GM10266 (cell line): Measurements from ENCODE around the gene TPGS1.

Experiments used
- DNase-seq: peaks from one replicate; pipeline ENCODE4 v3.0.0; 2012; ENCODE audit errors: extremely low spot score
- CTCF ChIP-seq: IDR thresholded peaks from 2 replicates; pipeline ENCODE4 v1.5.1; 2012; ENCODE audit warnings: mild to moderate bottlenecking, low read depth; ENCODE audit not compliant: control insufficient read depth, insufficient read depth; ENCODE audit errors: missing control alignments

TPGS1 gene

DNA sequence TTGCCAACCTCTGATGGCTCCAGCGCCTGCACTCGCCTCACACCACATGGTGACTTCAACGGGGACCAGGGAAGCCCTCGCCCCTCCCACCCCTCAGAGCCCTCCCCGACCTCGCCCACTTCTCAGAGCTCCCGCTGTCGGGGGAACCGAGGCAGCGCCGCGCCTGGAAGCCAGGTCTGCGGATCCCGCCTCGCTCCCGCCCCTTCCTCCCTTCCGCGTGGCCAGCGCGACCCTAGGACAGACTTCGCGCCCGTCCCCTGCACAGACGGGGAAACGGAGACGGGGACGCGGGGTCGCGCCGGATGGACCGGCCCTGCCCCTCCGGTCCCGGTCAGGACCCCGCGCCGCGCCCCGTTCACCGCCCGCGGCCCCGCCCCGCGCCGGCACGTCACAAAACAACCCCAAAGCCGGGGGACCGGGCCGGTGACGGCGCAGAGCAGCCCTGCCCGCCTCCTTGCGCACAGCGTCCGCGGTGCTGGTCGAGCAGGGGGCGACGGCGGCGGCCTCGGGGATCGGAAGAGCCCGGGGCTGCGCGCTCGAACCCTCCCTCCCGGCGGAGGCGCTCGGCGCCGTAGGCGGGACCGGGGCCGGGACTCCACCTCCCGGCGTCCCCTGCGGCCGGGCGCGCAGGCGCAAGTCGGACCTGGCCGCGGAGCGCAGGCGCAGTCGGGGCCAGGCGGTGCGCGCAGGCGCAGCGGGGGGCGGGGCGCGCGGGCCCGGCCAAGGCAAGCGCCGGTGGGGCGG, 23.9 kb downstream of the TPGS1 start:
- peak; percentile 100 for DNase-seq

DNA sequence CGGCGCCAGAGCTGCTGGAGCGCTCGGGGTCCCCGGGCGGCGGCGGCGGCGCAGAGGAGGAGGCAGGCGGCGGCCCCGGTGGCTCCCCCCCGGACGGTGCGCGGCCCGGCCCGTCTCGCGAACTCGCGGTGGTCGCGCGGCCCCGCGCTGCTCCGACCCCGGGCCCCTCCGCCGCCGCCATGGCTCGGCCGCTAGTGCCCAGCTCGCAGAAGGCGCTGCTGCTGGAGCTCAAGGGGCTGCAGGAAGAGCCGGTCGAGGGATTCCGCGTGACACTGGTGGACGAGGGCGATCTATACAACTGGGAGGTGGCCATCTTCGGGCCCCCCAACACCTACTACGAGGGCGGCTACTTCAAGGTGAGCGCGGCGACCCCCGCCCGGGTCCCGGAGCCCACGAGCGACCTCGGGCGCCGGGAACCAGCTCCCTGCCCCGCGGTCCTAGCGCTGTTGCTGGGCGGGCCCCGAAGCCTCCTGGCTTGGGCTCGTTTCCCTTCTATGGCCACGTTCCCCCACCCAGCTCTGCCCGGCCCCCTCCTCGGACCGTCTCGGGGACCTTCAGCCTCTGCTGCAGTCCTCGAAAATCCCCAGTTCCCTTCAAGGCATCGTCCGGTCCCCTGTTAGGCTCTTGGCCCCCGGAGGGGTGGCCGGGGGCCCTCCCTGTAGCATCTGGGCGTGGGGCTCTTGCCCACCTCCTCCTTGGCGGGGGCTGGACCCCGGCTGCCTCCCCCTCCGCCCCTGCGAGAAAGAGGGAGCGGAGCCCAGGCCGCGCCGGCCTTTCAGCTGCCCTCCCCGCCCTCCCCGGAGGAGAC, 24.7 kb downstream of the TPGS1 start, which contains the start of gene CDC34:
CDC34 (plus strand) TSS at position 8 of the 808 bp plus-strand sequence; CDS start at position 180, 172 bp downstream.
- TF ChIP-seq CTCF: no peak
- DNase-seq: peak; percentile 69

More for the DNA sequence above, 23.9 kb downstream of the TPGS1 start:
- TF ChIP-seq CTCF: peak; percentile 11

- DNase-seq: peak; percentile 75
- peak; percentile 43 for TF ChIP-seq CTCF
Measured at GRCh38 chr19:532561-533363, 25.5 kb downstream of the TPGS1 start.

GRCh38 chr19:533364-534058, 26.2 kb downstream of the TPGS1 start:
- TF ChIP-seq CTCF: no peak
- DNase-seq: no peak

- no peak for DNase-seq
- no peak for TF ChIP-seq CTCF
Measured at GRCh38 chr19:534088-534487, 26.8 kb downstream of the TPGS1 start.

DNA sequence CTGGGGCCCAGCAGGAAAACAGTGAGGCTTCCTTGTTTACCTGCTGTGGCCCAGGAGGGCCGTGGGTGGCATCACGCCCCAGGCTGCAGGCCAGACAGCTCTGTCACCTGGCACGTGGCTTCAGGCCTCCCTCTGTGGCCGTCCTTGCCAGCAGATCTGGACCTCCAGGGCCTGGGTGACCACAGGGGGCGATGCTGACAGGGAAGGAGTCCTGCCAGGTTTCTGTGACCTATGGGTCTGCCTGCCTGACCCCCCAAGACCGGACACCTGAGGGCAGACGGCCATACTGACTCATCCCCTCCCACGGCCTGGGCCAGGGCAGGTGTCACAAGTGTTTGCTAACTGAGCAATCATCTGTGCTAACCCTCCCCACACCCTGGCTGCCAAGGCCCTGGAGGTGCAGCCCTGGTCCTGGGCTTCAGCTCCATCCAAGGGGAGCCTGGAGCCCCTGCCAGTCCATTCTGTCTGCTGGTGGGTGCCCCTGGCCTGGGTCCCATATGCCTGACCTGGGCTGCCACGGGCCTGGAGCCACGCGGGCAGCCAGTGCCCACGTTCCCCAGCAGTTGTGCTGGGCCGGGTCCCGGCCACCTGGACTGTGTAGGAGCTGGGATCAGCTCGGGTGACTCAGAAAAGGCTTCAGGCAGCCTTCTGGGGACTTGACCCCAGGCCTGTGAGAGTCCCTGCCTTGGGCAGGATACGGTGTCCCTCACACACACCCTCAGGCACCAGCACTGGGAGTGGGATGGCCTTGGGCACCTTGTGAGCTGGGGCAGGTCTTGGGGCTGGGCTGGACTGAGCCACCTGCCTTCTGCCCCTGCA, 27.9 kb downstream of the TPGS1 start:
- no peak for DNase-seq
- TF ChIP-seq CTCF: peak; percentile 14
